B cell (primary cell): ENCODE results near the gene GLB1L3. TPM values are rescaled to one million over a fixed set of nuclear protein-coding genes. Genes with fewer than 3 reads are reported as not detected.

Source experiments
- ATAC-seq: fragments of 200-7000 bp; cut with Tn5 transposase; one replicate; pipeline ENCODE4 v1.10.0; 2021; ENCODE audit warnings: low read depth, mild to moderate bottlenecking, moderate number of reproducible peaks, moderate library complexity
- CTCF ChIA-PET: fragments of 350-600 bp; sonication (Branson Sonifier 250); formaldehyde crosslinking; loops from one replicate; lab custom pipeline; 2021; ENCODE audit warnings: antibody characterized with exemption, inconsistent platforms; lab: Charles Lee
- POLR2A ChIA-PET: fragments of 350-600 bp; sonication (Branson Sonifier 250); formaldehyde crosslinking; loops from one replicate; lab custom pipeline; 2021; ENCODE audit warnings: antibody characterized with exemption; lab: Charles Lee
- DNase-seq: peaks from one replicate; pipeline ENCODE4 v3.0.0; 2013
- H2AFZ ChIP-seq: 2 replicates; pipeline ENCODE4 v1.6.1; 2012; ENCODE audit warnings: mild to moderate bottlenecking, low read depth, low read length; ENCODE audit not compliant: insufficient read depth, poor library complexity, severe bottlenecking
- H3K27ac ChIP-seq, 2 donors: 1 replicate in 1 of 2; 2 replicates in 1 of 2; pipeline ENCODE4 v1.5.1; 2012 to 2013; ENCODE audit warnings: low read length in 2 of 2, mild to moderate bottlenecking in 2 of 2, moderate library complexity in 1 of 2
- H3K27me3 ChIP-seq, 4 experiments: fragments of 200-600 bp in 1 of 4; sonication (generic) in 1 of 4; replicated peaks in 1 of 4; 1 replicate in 2 of 4; 2 replicates in 2 of 4; pipeline versions ENCODE4 v1.6.1 to v1.7.0; 2013 to 2016; ENCODE audit warnings: low read length in 3 of 4, mild to moderate bottlenecking in 2 of 4, mixed read lengths in 1 of 4, moderate library complexity in 1 of 4; ENCODE audit not compliant: insufficient read depth in 4 of 4, control insufficient read depth in 3 of 4; ENCODE audit errors: control extremely low read depth in 1 of 4
- H3K36me3 ChIP-seq, 2 experiments: replicated peaks in 1 of 2; 1 replicate in 1 of 2; 2 replicates in 1 of 2; pipeline versions ENCODE4 v1.6.1 to v1.7.1; 2013; ENCODE audit warnings: low read length in 1 of 2; ENCODE audit not compliant: insufficient read depth in 2 of 2, control insufficient read depth in 1 of 2; ENCODE audit errors: control extremely low read depth in 1 of 2, extremely low read depth in 1 of 2
- H3K4me1 ChIP-seq, 2 donors: fragments of 200-600 bp in 1 of 2; sonication (generic) in 1 of 2; 1 replicate in 1 of 2; 2 replicates in 1 of 2; pipeline versions ENCODE4 v1.5.1 to v1.6.1; 2013 to 2017; ENCODE audit warnings: low read length in 2 of 2; ENCODE audit not compliant: control insufficient read depth in 2 of 2, insufficient read depth in 2 of 2
- H3K4me2 ChIP-seq: replicated peaks from 2 replicates; pipeline ENCODE3; 2012; ENCODE audit warnings: mild to moderate bottlenecking, low read depth, low read length; ENCODE audit not compliant: poor library complexity, severe bottlenecking
- H3K4me3 ChIP-seq, 5 experiments: fragments of 200-600 bp in 1 of 5; sonication (generic) in 1 of 5; 1 replicate in 3 of 5; 2 replicates in 2 of 5; pipeline versions ENCODE4 v1.5.1 to v1.7.0; 2011 to 2016; ENCODE audit warnings: low read length in 4 of 5, mild to moderate bottlenecking in 4 of 5, low read depth in 2 of 5, control low read depth in 1 of 5, moderate library complexity in 1 of 5; ENCODE audit not compliant: insufficient read depth in 1 of 5; ENCODE audit errors: control extremely low read depth in 1 of 5, extremely low read depth in 1 of 5
- H3K79me2 ChIP-seq: fragments of 200-600 bp; sonication (generic); one replicate; pipeline ENCODE4 v1.6.0; 2016; ENCODE audit warnings: low read length; ENCODE audit not compliant: control insufficient read depth, insufficient read depth
- H3K9ac ChIP-seq: fragments of 200-600 bp; sonication (generic); 2 replicates; pipeline ENCODE4 v1.6.1; 2017; ENCODE audit warnings: mild to moderate bottlenecking, low read length, moderate library complexity
- H3K9me3 ChIP-seq, 3 donors: one replicate each; pipeline versions ENCODE4 v1.6.1 to v1.7.1; 2013; ENCODE audit warnings: low read length in 2 of 3; ENCODE audit not compliant: control insufficient read depth in 2 of 3, insufficient read depth in 1 of 3; ENCODE audit errors: control extremely low read depth in 1 of 3
- H4K20me1 ChIP-seq: 2 replicates; pipeline ENCODE4 v1.6.0; 2012; ENCODE audit warnings: mild to moderate bottlenecking, low read length; ENCODE audit not compliant: insufficient read depth, control insufficient read depth, poor library complexity, severe bottlenecking
- H3K27ac Mint-ChIP-seq: one replicate; pipeline ENCODE4 v1.8.0; 2021; ENCODE audit warnings: mixed read lengths
- H3K27me3 Mint-ChIP-seq: one replicate; pipeline ENCODE4 v1.8.0; 2021; ENCODE audit warnings: mixed read lengths
- H3K4me1 Mint-ChIP-seq: one replicate; pipeline ENCODE4 v1.8.0; 2021; ENCODE audit warnings: mixed read lengths
- H3K4me3 Mint-ChIP-seq: one replicate; pipeline ENCODE4 v1.8.0; 2021; ENCODE audit warnings: mixed read lengths
- H3K9me3 Mint-ChIP-seq: one replicate; pipeline ENCODE4 v1.8.0; 2022; ENCODE audit warnings: mixed read lengths; ENCODE audit not compliant: insufficient read depth
- EZH2 ChIP-seq: IDR thresholded peaks from 2 replicates; pipeline ENCODE4 v1.6.1; 2012; ENCODE audit warnings: borderline replicate concordance, low read depth, mild to moderate bottlenecking, moderate library complexity, low read length; ENCODE audit not compliant: insufficient read depth, poor library complexity, severe bottlenecking
- WGBS: methylation state at CpG from one replicate; pipeline ENCODE4 v1.1.5; 2013; ENCODE audit warnings: missing lambda C conversion rate; ENCODE audit not compliant: insufficient coverage; 5-methylcytosine and 5-hydroxymethylcytosine counted together
- intact Hi-C: fragments of 100-400 bp; cut with micrococcal nuclease; formaldehyde crosslinking; loops from one replicate; pipeline ENCODE4 v1.10.0; 2022
- polyA plus RNA-seq: library from polyadenylated mRNA; depleted of rRNA; stranded (reverse); fragments of >200 nt; gene quantifications from 2 replicates; pipeline ENCODE4 v1.2.3, GENCODE V29; 2012
- total RNA-seq, 2 donors: library from RNA; stranded (reverse); fragments of 120-200 nt in 1 of 2; gene quantifications; 1 replicate in 1 of 2; 2 replicates in 1 of 2; pipeline versions ENCODE4 v1.2.3 to v1.2.4, GENCODE V29; 2013 to 2022
- TF ChIP-seq, protein P1 (sequence below): fragments of 200-600 bp; IDR thresholded peaks from one replicate; pipeline ENCODE4 v1.8.0; 2022; ENCODE audit warnings: antibody characterized with exemption, mild to moderate bottlenecking

GLB1L3 gene
- total and polyA plus RNA-seq, 2 donors (not counting 1 experiment from before 2014, with no cell fraction given): not detected

DNA sequence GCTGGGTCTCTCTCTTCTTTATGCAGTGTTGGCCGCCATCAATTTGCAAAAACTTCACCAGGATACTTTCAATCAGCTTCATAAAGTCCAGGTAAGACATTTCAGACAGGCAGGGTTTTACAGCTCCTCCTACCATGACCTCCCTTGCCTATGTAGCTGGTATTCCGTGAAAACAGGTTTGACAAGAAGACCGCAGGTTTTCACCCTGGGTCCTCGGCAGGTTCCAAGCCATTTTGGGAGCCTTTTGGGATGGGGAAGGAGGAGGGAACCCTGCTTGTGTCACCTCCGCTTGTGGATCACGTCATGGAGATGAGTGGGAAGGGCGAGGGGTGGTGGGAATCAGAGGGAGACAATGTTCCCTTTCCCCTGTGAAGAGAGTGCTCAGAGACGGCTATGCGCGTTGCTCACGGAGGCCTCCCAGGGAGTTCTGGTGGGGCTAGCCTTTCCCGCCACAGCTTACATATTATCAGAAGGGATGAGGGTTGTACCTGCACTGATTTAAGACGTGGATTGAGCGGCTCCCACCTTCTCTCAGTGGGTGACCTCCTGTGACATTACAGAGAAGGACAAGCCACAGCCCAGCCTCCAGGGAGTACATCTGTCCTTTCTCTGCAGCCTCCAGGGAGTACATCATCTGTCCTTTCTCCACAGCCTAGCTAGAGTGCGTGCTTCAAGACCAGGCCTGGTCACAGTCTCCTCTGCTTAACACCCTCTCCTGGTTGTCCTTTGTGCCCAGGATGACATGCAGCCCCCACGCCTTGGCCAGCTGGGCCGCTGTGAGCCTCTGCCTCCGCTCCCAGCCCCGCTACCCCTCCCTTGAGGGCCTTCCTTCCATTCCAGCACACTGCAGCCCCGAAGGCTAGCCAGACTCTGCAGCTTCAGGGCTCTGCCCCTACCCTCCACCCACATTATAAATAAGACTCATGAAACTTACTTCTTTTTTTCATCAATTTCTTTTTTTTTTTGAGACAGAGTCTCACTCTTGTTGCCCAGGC is 17.2 kb downstream of the GLB1L3 start:
- H2AFZ ChIP-seq: no peak overlapping the region
- Mint-ChIP-seq H3K4me3 (no peak overlapping the region), H3K9me3 (no peaks in the 10 kb centered on the region), H3K27ac (no peak overlapping the region), H3K4me1 (no peaks in the 10 kb centered on the region), H3K27me3 (peaks cover 19% of the 10 kb centered on the region)
- H3K27ac ChIP-seq: no peak overlapping the region
- peaks cover 0 to 2% (median 0%) of the 10 kb centered on the region in 4 experiments for H3K27me3 ChIP-seq
- ChIA-PET CTCF (no interaction called here), POLR2A (no interaction called here)
- H3K9me3 ChIP-seq: no peaks in the 10 kb centered on the region
- DNase-seq: no peak
- intact Hi-C loops: no loop called here
- no peaks in the 10 kb centered on the region for H3K36me3 ChIP-seq
- TF ChIP-seq, protein P1, sequence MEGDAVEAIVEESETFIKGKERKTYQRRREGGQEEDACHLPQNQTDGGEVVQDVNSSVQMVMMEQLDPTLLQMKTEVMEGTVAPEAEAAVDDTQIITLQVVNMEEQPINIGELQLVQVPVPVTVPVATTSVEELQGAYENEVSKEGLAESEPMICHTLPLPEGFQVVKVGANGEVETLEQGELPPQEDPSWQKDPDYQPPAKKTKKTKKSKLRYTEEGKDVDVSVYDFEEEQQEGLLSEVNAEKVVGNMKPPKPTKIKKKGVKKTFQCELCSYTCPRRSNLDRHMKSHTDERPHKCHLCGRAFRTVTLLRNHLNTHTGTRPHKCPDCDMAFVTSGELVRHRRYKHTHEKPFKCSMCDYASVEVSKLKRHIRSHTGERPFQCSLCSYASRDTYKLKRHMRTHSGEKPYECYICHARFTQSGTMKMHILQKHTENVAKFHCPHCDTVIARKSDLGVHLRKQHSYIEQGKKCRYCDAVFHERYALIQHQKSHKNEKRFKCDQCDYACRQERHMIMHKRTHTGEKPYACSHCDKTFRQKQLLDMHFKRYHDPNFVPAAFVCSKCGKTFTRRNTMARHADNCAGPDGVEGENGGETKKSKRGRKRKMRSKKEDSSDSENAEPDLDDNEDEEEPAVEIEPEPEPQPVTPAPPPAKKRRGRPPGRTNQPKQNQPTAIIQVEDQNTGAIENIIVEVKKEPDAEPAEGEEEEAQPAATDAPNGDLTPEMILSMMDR: no peak
- TF ChIP-seq EZH2: no peak
- no peak overlapping the region for H3K9ac ChIP-seq
- H4K20me1 ChIP-seq: no peaks in the 10 kb centered on the region
- no peak overlapping the region for H3K4me3 ChIP-seq
- 79% methylated on average over 18 of the region's 20 CpGs for WGBS
- no peak for ATAC-seq
- no peak overlapping the region for H3K4me2 ChIP-seq
- H3K4me1 ChIP-seq: no peaks in the 10 kb centered on the region
- no peaks in the 10 kb centered on the region for H3K79me2 ChIP-seq

DNA sequence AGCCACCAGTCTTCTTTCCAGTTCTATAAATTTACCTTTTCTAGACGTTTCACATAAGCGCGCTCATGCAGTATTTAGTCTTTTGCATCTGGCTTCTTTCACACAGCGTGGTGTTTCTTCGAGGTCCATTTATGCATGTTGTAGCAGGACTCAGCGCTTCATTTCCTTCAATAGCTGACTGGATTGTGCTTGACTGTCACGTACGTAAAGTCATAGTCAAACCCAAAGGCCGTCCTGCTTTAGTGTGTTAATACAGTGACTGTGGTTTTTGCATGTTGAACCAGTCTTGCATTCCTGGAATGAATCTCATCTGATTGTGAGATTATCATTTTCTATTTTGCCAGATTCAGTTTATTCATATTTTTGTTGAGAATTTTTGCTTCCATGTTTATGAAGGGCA is 18.5 kb downstream of the GLB1L3 start:
- no peak overlapping the region for H3K27ac ChIP-seq
- no peak overlapping the region for H3K4me2 ChIP-seq
- intact Hi-C loops: no loop called here
- ATAC-seq (no peak), DNase-seq (no peak)
- H3K79me2 ChIP-seq: no peaks in the 10 kb centered on the region
- Mint-ChIP-seq H3K27me3 (peaks cover 19% of the 10 kb centered on the region), H3K4me3 (no peak overlapping the region), H3K9me3 (no peaks in the 10 kb centered on the region), H3K27ac (no peak overlapping the region), H3K4me1 (no peaks in the 10 kb centered on the region)
- ChIA-PET POLR2A (no interaction called here), CTCF (no interaction called here)
- TF ChIP-seq, protein P1: no peak
- H3K9me3 ChIP-seq: no peaks in the 10 kb centered on the region
- H2AFZ ChIP-seq: no peak overlapping the region
- H3K4me3 ChIP-seq: no peak overlapping the region
- H3K36me3 ChIP-seq: no peaks in the 10 kb centered on the region
- WGBS: 88% methylated on average over 5 of the region's 9 CpGs
- no peaks in the 10 kb centered on the region for H3K4me1 ChIP-seq
- no peak overlapping the region for H3K9ac ChIP-seq
- H3K27me3 ChIP-seq: peaks cover 0 to 4% (median 0%) of the 10 kb centered on the region in 4 experiments
- no peaks in the 10 kb centered on the region for H4K20me1 ChIP-seq
